Tracheal epithelial cell (primary cell): ENCODE data around the gene HKDC1. TPM values are rescaled to one million over a fixed set of nuclear protein-coding genes. Genes with fewer than 3 reads are reported as not detected.

Source experiments
- total RNA-seq: library from RNA; depleted of rRNA; stranded (reverse); fragments of >200 nt; gene quantifications from 2 replicates; pipeline ENCODE4 v1.2.1, GENCODE V29; 2014

HKDC1 gene
- 5.8 and 15.4 TPM in 2 replicates for total RNA-seq

GRCh38 chr10:69220041-69220451, at the start of gene HKDC1:
Gene HKDC1 (plus strand): TSS chr10:69220332. CDS start chr10:69220436, 104 bp downstream.

GRCh38 chr10:69179743-69180524, 40.2 kb upstream of the HKDC1 start, which contains the start of gene SUPV3L1:
Gene SUPV3L1 (plus strand): TSS chr10:69180234. CDS start chr10:69180292, 58 bp downstream.

GRCh38 chr10:69278446-69278963, 58.4 kb downstream of the HKDC1 start, which contains the start of gene HK1:
Gene HK1 (plus strand): TSS chr10:69278496.

Other genes starting within 250 kb of the HKDC1 start
- gene KIFBP, start 231.5 kb upstream of the HKDC1 start, total RNA-seq: 19.0 and 27.7 TPM in 2 replicates
- 0.21 and 13.5 TPM in 2 replicates for gene SRGN, start 132.2 kb upstream of the HKDC1 start, total RNA-seq
- 31.8 and 45.6 TPM in 2 replicates for gene VPS26A, start 96.2 kb upstream of the HKDC1 start, total RNA-seq
- gene SUPV3L1, start 40.1 kb upstream of the HKDC1 start, total RNA-seq: 32.3 and 33.7 TPM in 2 replicates
- 202 and 252 TPM in 2 replicates for gene HK1, start 58.2 kb downstream of the HKDC1 start, total RNA-seq
- gene TACR2, start 196.6 kb downstream of the HKDC1 start, total RNA-seq: under 0.01 TPM in 1 of 2 replicates, not detected in the other
- 12.6 and 20.5 TPM in 2 replicates for gene TSPAN15, start 231.1 kb downstream of the HKDC1 start, total RNA-seq